Peyer's patch (tissue), 4 donors: ENCODE data around the gene SLAMF8.

Source experiments
- CTCF ChIP-seq, 6 experiments: fragments of 450-650 bp in 4 of 6; fragments of 200-600 bp in 2 of 6; sonication (generic) in 1 of 6; IDR thresholded peaks; one replicate each; pipeline ENCODE4 v1.5.1; 2017 to 2019; ENCODE audit warnings: antibody characterized with exemption in 6 of 6, mild to moderate bottlenecking in 3 of 6, moderate library complexity in 1 of 6
- POLR2A ChIP-seq, 2 donors: fragments of 450-650 bp; IDR thresholded peaks; one replicate each; pipeline ENCODE4 v1.5.1; 2017; ENCODE audit warnings: antibody characterized with exemption in 2 of 2, mild to moderate bottlenecking in 2 of 2, moderate library complexity in 2 of 2

- TF ChIP-seq CTCF (IDR thresholded peaks at IDR 0.05): no peak
- TF ChIP-seq POLR2A (IDR thresholded peaks at IDR 0.05): no peak
Measured at GRCh38 chr1:159832309-159832708, 5.6 kb downstream of the SLAMF8 start.
